CD4-positive, alpha-beta T cell (primary cell): ENCODE measurements around the gene OR2T35. TPM values are rescaled to one million over a fixed set of nuclear protein-coding genes. Genes with fewer than 3 reads are reported as not detected.

Experiments
- ATAC-seq: fragments of 200-7000 bp; cut with Tn5 transposase; one replicate; pipeline ENCODE4 v1.10.0; 2022; ENCODE audit warnings: mild to moderate bottlenecking; ENCODE audit not compliant: poor library complexity
- CTCF ChIA-PET: fragments of 350-600 bp; sonication (Branson Sonifier 250); formaldehyde crosslinking; loops from one replicate; lab custom pipeline; 2021; ENCODE audit warnings: antibody characterized with exemption, inconsistent platforms; lab: Charles Lee
- POLR2A ChIA-PET: fragments of 350-600 bp; sonication (Branson Sonifier 250); formaldehyde crosslinking; loops from one replicate; lab custom pipeline; 2021; ENCODE audit warnings: antibody characterized with exemption, inconsistent platforms; lab: Charles Lee
- DNase-seq, 14 experiments: peaks; one replicate each; pipeline ENCODE4 v3.0.0-alpha.2; 2013 to 2020; ENCODE audit warnings: mixed read lengths in 2 of 14
- H3K27ac ChIP-seq, 2 donors: one replicate each; pipeline versions ENCODE4 v1.5.1 to v1.7.0; 2013; ENCODE audit warnings: low read length in 2 of 2, low read depth in 1 of 2, mild to moderate bottlenecking in 1 of 2
- H3K27me3 ChIP-seq, 2 experiments: 1 replicate in 1 of 2; 2 replicates in 1 of 2; pipeline versions ENCODE4 v1.6.1 to v1.7.0; 2013; ENCODE audit warnings: low read length in 2 of 2, control low read depth in 1 of 2, mild to moderate bottlenecking in 1 of 2, moderate library complexity in 1 of 2; ENCODE audit not compliant: insufficient read depth in 2 of 2, control insufficient read depth in 1 of 2
- H3K36me3 ChIP-seq: one replicate; pipeline ENCODE4 v1.6.1; 2013; ENCODE audit warnings: low read length, control low read depth; ENCODE audit not compliant: insufficient read depth
- H3K4me1 ChIP-seq: one replicate; pipeline ENCODE4 v1.6.1; 2013; ENCODE audit warnings: low read length, control low read depth; ENCODE audit not compliant: insufficient read depth
- H3K4me3 ChIP-seq: one replicate; pipeline ENCODE4 v1.5.1; 2013; ENCODE audit warnings: mild to moderate bottlenecking, low read length, moderate library complexity
- H3K9me3 ChIP-seq, 2 experiments: 1 replicate in 1 of 2; 2 replicates in 1 of 2; pipeline versions ENCODE4 v1.6.1 to v1.7.0; 2013; ENCODE audit warnings: low read length in 2 of 2, mild to moderate bottlenecking in 2 of 2, control low read depth in 1 of 2, moderate library complexity in 1 of 2; ENCODE audit not compliant: control insufficient read depth in 1 of 2, insufficient read depth in 1 of 2
- H3K27ac Mint-ChIP-seq: one replicate; pipeline ENCODE4 v1.8.0; 2020; ENCODE audit warnings: mixed read lengths
- H3K27me3 Mint-ChIP-seq: one replicate; pipeline ENCODE4 v1.8.0; 2021; ENCODE audit warnings: mixed read lengths
- H3K36me3 Mint-ChIP-seq: one replicate; pipeline ENCODE4 v1.8.0; 2021; ENCODE audit warnings: low read depth, mixed read lengths
- H3K4me1 Mint-ChIP-seq: one replicate; pipeline ENCODE4 v1.8.0; 2021; ENCODE audit warnings: low read depth, mixed read lengths
- H3K4me3 Mint-ChIP-seq: one replicate; pipeline ENCODE4 v1.8.0; 2020; ENCODE audit warnings: mild to moderate bottlenecking, mixed read lengths
- H3K9me3 Mint-ChIP-seq: one replicate; pipeline ENCODE4 v1.8.0; 2020; ENCODE audit warnings: mixed read lengths
- CTCF ChIP-seq: fragments of 200-600 bp; IDR thresholded peaks from one replicate; pipeline ENCODE4 v1.8.0; 2022; ENCODE audit warnings: antibody characterized with exemption, mild to moderate bottlenecking
- intact Hi-C, 2 experiments: fragments of 100-400 bp; cut with DNase I in 1 of 2; cut with micrococcal nuclease in 1 of 2; formaldehyde crosslinking; loops; one replicate each; pipeline versions ENCODE4 v1.15.1 to v1.9.0; 2023 to 2025; cut with DNase I, micrococcal nuclease
- total RNA-seq, 174 experiments: library from RNA in 2 of 174; stranded (reverse) in 2 of 174; gene quantifications; one replicate each; pipeline ENCODE4 v1.2.3 and lab custom pipeline; 2021 to 2026

The OR2T35 gene
- total RNA-seq, 2 experiments from 2014 or later: not detected

DNA sequence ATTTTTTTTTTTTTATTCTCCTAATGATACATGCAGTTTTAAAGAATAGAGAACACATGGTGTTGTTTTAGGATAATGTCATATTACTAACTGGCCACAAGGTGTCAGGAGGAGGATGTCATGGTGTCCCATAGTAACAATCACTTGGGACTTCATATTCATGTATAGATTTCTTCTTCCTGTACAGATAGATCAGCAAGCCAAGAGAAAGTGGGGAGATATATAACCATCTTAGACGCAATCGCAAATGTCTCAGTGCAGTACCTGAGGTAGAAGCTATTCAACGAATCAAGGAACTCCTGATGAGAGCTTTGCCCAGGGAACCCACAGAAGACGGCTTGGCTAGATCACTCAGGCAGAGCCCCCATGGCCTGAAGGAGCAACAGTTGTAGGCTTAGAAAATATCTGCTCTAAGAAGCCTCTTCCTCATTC lies 22.5 kb downstream of the OR2T35 start:
- Mint-ChIP-seq H3K36me3 (no peaks in the 10 kb centered on the region), H3K27ac (no peak overlapping the region), H3K4me1 (no peaks in the 10 kb centered on the region), H3K4me3 (no peak overlapping the region), H3K9me3 (no peaks in the 10 kb centered on the region), H3K27me3 (no peaks in the 10 kb centered on the region)
- Histone ChIP-seq H3K27ac (no peak overlapping the region), H3K4me1 (no peaks in the 10 kb centered on the region), H3K36me3 (no peaks in the 10 kb centered on the region), H3K4me3 (no peak overlapping the region), H3K27me3 (no peaks in the 10 kb centered on the region), H3K9me3 (no peaks in the 10 kb centered on the region)
- intact Hi-C loops: loop anchor here (2.0 to 5.0 kb wide), 2 partner anchors 184 to 185 kb away; no protein-coding TSS in a partner anchor
- CTCF ChIA-PET: no interaction called here
- peak; percentile 70 for ATAC-seq
- POLR2A ChIA-PET: no interaction called here
- TF ChIP-seq CTCF: peak; percentile 62
- DNase-seq: peak in 4 of 14 experiments; percentile 11 to 53 (median 38)

- Histone ChIP-seq H3K4me3 (no peak overlapping the region), H3K27me3 (no peaks in the 10 kb centered on the region)
These were observed 23.3 kb downstream of the OR2T35 start for GRCh38 chr1:248621770-248622169.

DNA sequence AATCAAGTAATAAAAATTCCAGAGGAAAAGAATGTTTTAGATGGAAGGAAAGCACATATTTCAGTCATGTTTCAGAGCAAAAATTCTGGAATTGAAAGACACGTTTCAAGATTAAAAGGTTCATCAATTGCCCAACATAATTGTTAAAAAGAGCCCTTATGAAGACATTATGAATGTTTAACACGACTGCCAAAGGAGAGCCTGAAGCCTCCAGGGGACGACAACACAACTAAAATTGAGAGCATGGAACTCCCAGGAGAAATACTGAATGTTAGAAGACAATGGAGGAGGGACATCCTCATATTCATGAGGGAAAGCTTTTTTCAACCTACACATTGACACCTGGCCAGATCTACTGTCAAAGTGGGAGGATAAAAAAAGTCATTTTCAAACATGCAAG lies 26.2 kb downstream of the OR2T35 start:
- ChIA-PET CTCF (no interaction called here), POLR2A (interaction anchor here (1.0 kb wide), 1 partner anchor 9 kb away, joined by 3 read pairs; no protein-coding TSS in a partner anchor)
- Histone ChIP-seq H3K27ac (no peak overlapping the region), H3K27me3 (no peaks in the 10 kb centered on the region), H3K36me3 (no peaks in the 10 kb centered on the region), H3K9me3 (no peaks in the 10 kb centered on the region), H3K4me1 (no peaks in the 10 kb centered on the region), H3K4me3 (no peak overlapping the region)
- ATAC-seq: no peak
- peak; percentile 62 for TF ChIP-seq CTCF
- peak in 13 of 14 experiments; percentile 5 to 52 (median 43) for DNase-seq
- no peak overlapping the region for H3K27ac Mint-ChIP-seq
- H3K4me1 Mint-ChIP-seq: no peaks in the 10 kb centered on the region
- no peaks in the 10 kb centered on the region for H3K27me3 Mint-ChIP-seq
- intact Hi-C loops: no loop called here
- no peak overlapping the region for H3K4me3 Mint-ChIP-seq
- H3K36me3 Mint-ChIP-seq: no peaks in the 10 kb centered on the region
- H3K9me3 Mint-ChIP-seq: no peaks in the 10 kb centered on the region

More at GRCh38 chr1:248621770-248622169, 23.3 kb downstream of the OR2T35 start:
- no peak overlapping the region for H3K27ac Mint-ChIP-seq
- H3K27me3 Mint-ChIP-seq: no peaks in the 10 kb centered on the region
- no peaks in the 10 kb centered on the region for H3K4me1 ChIP-seq
- ChIA-PET POLR2A (no interaction called here), CTCF (no interaction called here)
- H3K36me3 Mint-ChIP-seq: no peaks in the 10 kb centered on the region
- H3K4me3 Mint-ChIP-seq: no peak overlapping the region
- H3K9me3 ChIP-seq: no peaks in the 10 kb centered on the region
- no peak overlapping the region for H3K27ac ChIP-seq
- intact Hi-C loops: loop anchor here (2.0 to 5.0 kb wide), 2 partner anchors 185 to 186 kb away; no protein-coding TSS in a partner anchor
- H3K36me3 ChIP-seq: no peaks in the 10 kb centered on the region
- no peaks in the 10 kb centered on the region for H3K9me3 Mint-ChIP-seq
- ATAC-seq (no peak), DNase-seq (no peak)
- TF ChIP-seq CTCF: no peak
- no peaks in the 10 kb centered on the region for H3K4me1 Mint-ChIP-seq
